Lower lobe of right lung (tissue), 2 donors: ENCODE data around the gene BEST3. TPM values are rescaled to one million over a fixed set of nuclear protein-coding genes. Genes with fewer than 3 reads are reported as not detected.

ENCODE experiments used
- ATAC-seq, 2 donors: fragments of 200-7000 bp; cut with Tn5 transposase; one replicate each; pipeline ENCODE4 v1.9.1; 2020 to 2022; ENCODE audit warnings: mild to moderate bottlenecking in 2 of 2, moderate library complexity in 2 of 2
- DNase-seq: peaks from one replicate; pipeline ENCODE4 v3.0.0-alpha.2; 2020
- H3K27ac ChIP-seq: fragments of 200-600 bp; one replicate; pipeline ENCODE4 v1.8.0; 2022
- H3K27me3 ChIP-seq: fragments of 200-600 bp; one replicate; pipeline ENCODE4 v1.8.0; 2022; ENCODE audit warnings: low read depth
- H3K36me3 ChIP-seq: fragments of 200-600 bp; one replicate; pipeline ENCODE4 v1.8.0; 2022; ENCODE audit warnings: mild to moderate bottlenecking
- H3K4me1 ChIP-seq: fragments of 200-600 bp; one replicate; pipeline ENCODE4 v1.8.0; 2022
- H3K4me3 ChIP-seq: fragments of 200-600 bp; one replicate; pipeline ENCODE4 v1.8.0; 2022; ENCODE audit warnings: mild to moderate bottlenecking
- H3K9me3 ChIP-seq: fragments of 200-600 bp; one replicate; pipeline ENCODE4 v1.8.0; 2022
- CTCF ChIP-seq: fragments of 200-600 bp; IDR thresholded peaks from one replicate; pipeline ENCODE4 v1.8.0; 2022; ENCODE audit warnings: antibody characterized with exemption, mild to moderate bottlenecking
- intact Hi-C: fragments of 100-400 bp; cut with DNase I; formaldehyde crosslinking; loops from one replicate; pipeline ENCODE4 v1.11.0; 2022
- long read RNA-seq: library from polyadenylated mRNA; unstranded; transcript quantifications from one replicate; pipeline ENCODE4 v2.0.0, GENCODE V29; 2021
- total RNA-seq: library from RNA; stranded (reverse); fragmentation: NEBNext Ultra II Directional; extraction: Animal tissue kit (Norgen Biotek cat#: 25700); gene quantifications from one replicate; pipeline ENCODE4 v1.2.1, GENCODE V29; 2021
- donor health status: DM: no; HTN: yes; CAD: no; lungs with severe emphysema.

BEST3 gene
- not detected for total RNA-seq
- long read RNA-seq = 0 reads

DNA sequence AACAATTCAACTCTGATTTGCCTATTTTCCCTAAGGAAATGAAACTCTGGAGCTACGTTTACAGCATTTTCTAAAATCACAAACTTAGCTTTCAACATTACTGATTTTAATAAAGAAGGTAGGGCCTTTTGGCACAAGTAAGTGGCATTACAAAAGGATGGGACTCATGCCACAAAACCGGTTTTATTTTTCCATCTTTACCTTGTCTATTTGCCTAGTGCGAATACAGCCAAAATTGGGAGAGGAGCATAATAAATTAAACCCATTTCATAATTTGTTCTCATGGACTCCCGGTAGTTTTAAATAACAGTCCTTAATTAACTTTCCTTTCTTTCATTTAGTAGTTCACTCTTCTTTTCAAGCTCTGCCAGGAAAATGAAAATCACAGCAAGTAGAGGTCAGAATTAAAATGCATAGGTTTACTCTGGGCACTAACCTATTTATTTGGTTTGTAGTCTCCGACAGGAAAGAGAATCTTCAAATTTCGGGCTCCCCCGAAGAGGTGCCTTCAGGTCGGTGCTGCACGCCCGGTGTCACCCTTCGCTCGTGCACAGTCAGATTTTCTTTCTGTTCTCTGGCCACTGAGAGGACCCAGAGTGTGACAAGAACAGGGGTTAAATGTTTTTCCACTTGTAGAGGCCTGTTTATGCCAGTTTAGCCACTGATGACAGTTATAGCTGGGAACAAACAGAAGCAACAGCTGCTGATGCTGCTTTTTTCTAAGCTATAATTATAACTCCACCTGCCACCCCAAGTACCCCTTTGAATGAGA lies at the start of gene BEST3:
BEST3 (minus strand) TSS at position 535 of the 772 bp plus-strand sequence. CDS start 1,505 bp downstream, outside the sequence.
- Histone ChIP-seq H3K9me3 (no peaks in the 10 kb centered on the region), H3K36me3 (no peaks in the 10 kb centered on the region), H3K4me1 (no peaks in the 10 kb centered on the region), H3K4me3 (no peak within 1 kb of the TSS), H3K27ac (no peak within 1 kb of the TSS), H3K27me3 (no peaks in the 10 kb centered on the region)
- TF ChIP-seq CTCF = no peak
- intact Hi-C loops = no loop called here
- DNase-seq = no peak
- no peak for ATAC-seq

- Histone ChIP-seq H3K27me3 (no peaks in the 10 kb centered on the region), H3K9me3 (no peaks in the 10 kb centered on the region), H3K36me3 (no peaks in the 10 kb centered on the region), H3K4me1 (peaks cover 8% of the 10 kb centered on the region), H3K4me3 (no peak overlapping the region), H3K27ac (no peak overlapping the region)
- ATAC-seq (no peak), DNase-seq (no peak)
- no peak for TF ChIP-seq CTCF
- intact Hi-C loops = no loop called here
These were observed 45.0 kb upstream of the BEST3 start for GRCh38 chr12:69744109-69744508.

DNA sequence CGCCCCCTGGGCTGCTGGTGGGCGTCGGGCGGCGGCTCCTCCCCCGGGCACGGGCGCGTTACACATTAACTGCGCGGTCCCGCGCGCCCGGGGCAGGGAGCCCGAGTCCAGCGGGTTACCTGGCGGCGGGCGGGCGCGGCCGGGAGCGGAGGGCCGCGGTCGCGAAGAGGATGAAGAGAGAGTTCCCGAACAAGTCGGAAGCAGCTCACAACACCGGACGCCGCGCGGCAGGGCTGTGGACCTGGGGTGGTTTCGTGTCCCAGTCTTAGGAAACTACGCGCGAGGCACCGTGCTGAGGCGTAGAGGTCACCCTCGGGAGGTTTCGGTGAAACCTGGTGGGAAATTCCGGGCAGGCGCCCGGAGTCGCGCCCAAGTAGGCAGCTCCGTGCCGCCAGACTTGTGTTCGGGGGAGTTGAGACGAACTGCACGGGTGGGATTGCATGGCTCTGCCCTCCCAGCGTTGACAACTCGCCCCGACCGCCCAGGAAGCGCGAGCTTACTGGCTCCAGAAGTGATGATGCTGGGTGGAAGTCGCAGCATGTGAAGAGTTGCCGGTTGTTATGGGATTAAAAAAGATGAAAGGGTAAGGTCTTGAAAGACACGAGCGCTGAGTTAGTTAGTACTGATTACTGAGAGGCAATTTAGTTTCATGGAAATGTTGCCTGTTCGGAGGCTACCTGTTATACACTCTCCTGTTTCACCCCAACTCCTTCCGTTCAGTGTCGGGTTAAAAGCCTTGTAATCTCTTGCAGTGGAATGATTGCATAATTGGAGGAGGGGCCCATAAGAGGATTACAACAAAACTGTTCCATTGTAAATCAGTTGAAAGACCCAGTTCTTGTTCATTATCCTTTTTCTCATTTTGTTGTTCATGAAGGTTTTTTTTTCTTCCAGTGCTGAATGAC lies 40.4 kb upstream of the BEST3 start:
- Histone ChIP-seq H3K9me3 (no peaks in the 10 kb centered on the region), H3K27me3 (no peaks in the 10 kb centered on the region), H3K27ac (peak overlapping the region; percentile 86), H3K4me1 (peaks cover 8% of the 10 kb centered on the region), H3K36me3 (no peaks in the 10 kb centered on the region), H3K4me3 (peak overlapping the region; percentile 78)
- intact Hi-C loops = no loop called here
- DNase-seq (peak; percentile 72), ATAC-seq (peak; percentile 77 to 81)
- TF ChIP-seq CTCF = no peak

- H3K9me3 ChIP-seq = no peaks in the 10 kb centered on the region
- peaks cover 8% of the 10 kb centered on the region for H3K4me1 ChIP-seq
- intact Hi-C loops = no loop called here
- H3K36me3 ChIP-seq = no peaks in the 10 kb centered on the region
- ATAC-seq (peak; percentile 96 to 99), DNase-seq (peak; percentile 93)
- TF ChIP-seq CTCF = peak; percentile 72
- no peaks in the 10 kb centered on the region for H3K27me3 ChIP-seq
- H3K27ac ChIP-seq = peak within 1 kb of the TSS; percentile 86
- peak within 1 kb of the TSS; percentile 78 for H3K4me3 ChIP-seq
These were observed 39.5 kb upstream of the BEST3 start, which contains the start of gene RAB3IP for GRCh38 chr12:69738351-69739286. TSS of gene RAB3IP (plus strand) at chr12:69738860. CDS start at chr12:69755409, 16,549 bp downstream.

GRCh38 chr12:69733638-69734037 lies 34.5 kb upstream of the BEST3 start:
- no peak for DNase-seq
- no peak for TF ChIP-seq CTCF
- Histone ChIP-seq H3K4me1 (no peaks in the 10 kb centered on the region), H3K9me3 (no peaks in the 10 kb centered on the region), H3K27ac (no peak overlapping the region), H3K4me3 (no peak overlapping the region), H3K27me3 (no peaks in the 10 kb centered on the region), H3K36me3 (no peaks in the 10 kb centered on the region)
- intact Hi-C loops = no loop called here
- ATAC-seq = no peak
